AG09309 (cell line): ENCODE results near the gene RASAL3.

Source experiments
- DNase-seq: peaks from one replicate; pipeline ENCODE4 v3.0.0-alpha.2; 2010; ENCODE audit warnings: low read depth
- H3K4me3 ChIP-seq: 2 replicates; pipeline ENCODE4 v1.5.1; 2011; ENCODE audit warnings: mild to moderate bottlenecking, low read depth, low read length, moderate library complexity; ENCODE audit not compliant: control insufficient read depth
- CTCF ChIP-seq: IDR thresholded peaks from 2 replicates; pipeline ENCODE4 v1.5.1; 2011; ENCODE audit warnings: mild to moderate bottlenecking, low read depth, low read length, inconsistent platforms; ENCODE audit not compliant: insufficient read depth, control insufficient read depth; ENCODE audit errors: missing control alignments

The RASAL3 gene

GRCh38 chr19:15422296-15423075 is 41.9 kb downstream of the RASAL3 start:
- DNase-seq, result no peak
- no peak for TF ChIP-seq CTCF
- no peak overlapping the region for H3K4me3 ChIP-seq

GRCh38 chr19:15421721-15422260 is 42.6 kb downstream of the RASAL3 start:
- H3K4me3 ChIP-seq, result no peak overlapping the region
- DNase-seq, result no peak
- TF ChIP-seq CTCF, result no peak

GRCh38 chr19:15421136-15421695 is 43.1 kb downstream of the RASAL3 start:
- H3K4me3 ChIP-seq, result no peak overlapping the region
- no peak for DNase-seq
- no peak for TF ChIP-seq CTCF

GRCh38 chr19:15419413-15420025 is 44.8 kb downstream of the RASAL3 start:
- TF ChIP-seq CTCF, result no peak
- no peak for DNase-seq
- peak overlapping the region; percentile 61 for H3K4me3 ChIP-seq

- TF ChIP-seq CTCF, result peak; percentile 72
- peak within 1 kb of the TSS; percentile 92 for H3K4me3 ChIP-seq
- peak; percentile 99 for DNase-seq
Measured at GRCh38 chr19:15418579-15419412, 45.5 kb downstream of the RASAL3 start, which contains the start of gene AKAP8L. AKAP8L (minus strand) TSS chr19:15418988; CDS start chr19:15418923, 65 bp downstream.

- H3K4me3 ChIP-seq, result peak overlapping the region; percentile 92
- no peak for TF ChIP-seq CTCF
- DNase-seq, result no peak
Measured at GRCh38 chr19:15418231-15418578, 46.1 kb downstream of the RASAL3 start.
